HEK293 (cell line): ENCODE results near the gene SLC2A9.

Source experiments
- CTCF ChIA-PET: fragments of 350-600 bp; formaldehyde crosslinking; extraction: SDS; loops from one replicate; lab custom pipeline; 2021; ENCODE audit warnings: antibody characterized with exemption; lab: Yijun Ruan, JAX
- POLR2A ChIA-PET: fragments of 300-600 bp; formaldehyde crosslinking; extraction: SDS; loops from one replicate; lab custom pipeline; 2020; ENCODE audit warnings: antibody characterized with exemption, inconsistent platforms; lab: Yijun Ruan, JAX
- H3K27ac ChIP-seq: fragments of 200-500 bp; sonication (Bioruptor generic); 2 replicates; pipeline ENCODE4 v1.5.1; 2014; ENCODE audit warnings: low read depth, low read length, control low read depth, inconsistent platforms; ENCODE audit errors: extremely low read depth
- H3K36me3 ChIP-seq, 2 experiments: fragments of 200-500 bp in 1 of 2; sonication (Bioruptor generic) in 1 of 2; 1 replicate in 1 of 2; 2 replicates in 1 of 2; pipeline ENCODE4 v1.5.1; 2014 to 2017; ENCODE audit warnings: inconsistent platforms in 2 of 2, low read length in 2 of 2; ENCODE audit not compliant: control insufficient read depth in 2 of 2, insufficient read depth in 1 of 2
- H3K4me1 ChIP-seq: fragments of 200-500 bp; sonication (Bioruptor generic); 2 replicates; pipeline ENCODE4 v1.5.1; 2014; ENCODE audit warnings: mild to moderate bottlenecking, low read length, inconsistent platforms; ENCODE audit not compliant: control insufficient read depth, insufficient read depth
- H3K4me3 ChIP-seq: 2 replicates; pipeline ENCODE4 v1.5.1; 2011; ENCODE audit warnings: low read depth, mild to moderate bottlenecking, control low read depth, low read length, moderate library complexity
- H3K9me3 ChIP-seq: fragments of 200-500 bp; sonication (Bioruptor generic); 2 replicates; pipeline ENCODE4 v1.5.1; 2014; ENCODE audit warnings: low read depth, low read length, inconsistent platforms; ENCODE audit not compliant: control insufficient read depth, insufficient read depth
- ATF2 ChIP-seq: fragments of 450-650 bp; formaldehyde crosslinking; IDR thresholded peaks from 2 replicates; pipeline ENCODE4 v1.5.1; 2016; ENCODE audit warnings: missing biosample characterization, missing genetic modification characterization, low read depth
- FEZF1 ChIP-seq: fragments of 450-650 bp; formaldehyde crosslinking; IDR thresholded peaks from 2 replicates; pipeline ENCODE4 v1.5.1; 2016; ENCODE audit warnings: missing biosample characterization, missing genetic modification characterization
- HOXA7 ChIP-seq: sonication (generic); formaldehyde crosslinking; IDR thresholded peaks from 2 replicates; pipeline ENCODE4 v1.8.1; 2022; ENCODE audit warnings: missing genetic modification reagents, borderline replicate concordance
- KLF10 ChIP-seq: fragments of 450-650 bp; IDR thresholded peaks from 2 replicates; pipeline ENCODE4 v1.5.1; 2018; ENCODE audit warnings: missing biosample characterization, mild to moderate bottlenecking, missing genetic modification characterization
- KLF7 ChIP-seq: fragments of 450-650 bp; formaldehyde crosslinking; IDR thresholded peaks from 2 replicates; pipeline ENCODE4 v1.5.1; 2016; ENCODE audit warnings: missing biosample characterization, missing genetic modification characterization, borderline replicate concordance
- PRDM1 ChIP-seq: fragments of 450-650 bp; formaldehyde crosslinking; IDR thresholded peaks from 2 replicates; pipeline ENCODE4; 2016; ENCODE audit warnings: missing biosample characterization, missing genetic modification characterization
- WT1 ChIP-seq: fragments of 450-650 bp; formaldehyde crosslinking; IDR thresholded peaks from 2 replicates; pipeline ENCODE4 v1.5.1; 2016; ENCODE audit warnings: missing biosample characterization, missing genetic modification characterization
- ZBTB20 ChIP-seq: fragments of 450-650 bp; formaldehyde crosslinking; IDR thresholded peaks from 2 replicates; pipeline ENCODE4 v1.5.1; 2016; ENCODE audit warnings: missing biosample characterization, missing genetic modification characterization
- ZFP3 ChIP-seq: fragments of 450-650 bp; formaldehyde crosslinking; IDR thresholded peaks from 2 replicates; pipeline ENCODE4 v1.5.1; 2016; ENCODE audit warnings: low read depth, missing biosample characterization, missing genetic modification characterization
- ZFP37 ChIP-seq: fragments of 450-650 bp; formaldehyde crosslinking; IDR thresholded peaks from 2 replicates; pipeline ENCODE4 v1.5.1; 2016; ENCODE audit warnings: missing biosample characterization, missing genetic modification characterization
- ZFP69B ChIP-seq: fragments of 450-650 bp; formaldehyde crosslinking; IDR thresholded peaks from 2 replicates; pipeline ENCODE4 v1.5.1; 2016; ENCODE audit warnings: missing biosample characterization, missing genetic modification characterization
- ZIC2 ChIP-seq: fragments of 450-650 bp; formaldehyde crosslinking; IDR thresholded peaks from 2 replicates; pipeline ENCODE4 v1.5.1; 2016; ENCODE audit warnings: missing biosample characterization, missing genetic modification characterization
- ZNF114 ChIP-seq: fragments of 450-650 bp; formaldehyde crosslinking; IDR thresholded peaks from 2 replicates; pipeline ENCODE4 v1.5.0; 2017; ENCODE audit warnings: missing biosample characterization, missing genetic modification characterization
- ZNF146 ChIP-seq: fragments of 450-650 bp; formaldehyde crosslinking; IDR thresholded peaks from 2 replicates; pipeline ENCODE4 v1.5.1; 2016; ENCODE audit warnings: missing biosample characterization, missing genetic modification characterization
- ZNF37A ChIP-seq: fragments of 450-650 bp; IDR thresholded peaks from 2 replicates; pipeline ENCODE4 v1.5.1; 2018; ENCODE audit warnings: missing biosample characterization, missing genetic modification characterization
- ZNF404 ChIP-seq: fragments of 450-650 bp; formaldehyde crosslinking; IDR thresholded peaks from 2 replicates; pipeline ENCODE4 v1.5.1; 2017; ENCODE audit warnings: missing biosample characterization, missing genetic modification characterization
- ZNF449 ChIP-seq: fragments of 450-650 bp; formaldehyde crosslinking; IDR thresholded peaks from 2 replicates; pipeline ENCODE4 v1.5.1; 2017; ENCODE audit warnings: missing biosample characterization, mild to moderate bottlenecking, missing genetic modification characterization, moderate library complexity
- ZNF48 ChIP-seq: fragments of 450-650 bp; formaldehyde crosslinking; IDR thresholded peaks from 2 replicates; pipeline ENCODE4 v1.5.1; 2016; ENCODE audit warnings: missing biosample characterization, missing genetic modification characterization
- ZNF514 ChIP-seq: fragments of 450-650 bp; formaldehyde crosslinking; IDR thresholded peaks from 2 replicates; pipeline ENCODE4 v1.5.1; 2016; ENCODE audit warnings: missing biosample characterization, missing genetic modification characterization
- ZNF521 ChIP-seq: fragments of 450-650 bp; formaldehyde crosslinking; IDR thresholded peaks from 2 replicates; pipeline ENCODE4 v1.5.1; 2017; ENCODE audit warnings: missing biosample characterization, mild to moderate bottlenecking, missing genetic modification characterization
- ZNF530 ChIP-seq: fragments of 450-650 bp; formaldehyde crosslinking; IDR thresholded peaks from 2 replicates; pipeline ENCODE4 v1.5.1; 2016; ENCODE audit warnings: low read depth, missing biosample characterization, missing genetic modification characterization
- ZNF585B ChIP-seq: fragments of 450-650 bp; formaldehyde crosslinking; IDR thresholded peaks from 2 replicates; pipeline ENCODE4 v1.5.1; 2016; ENCODE audit warnings: missing biosample characterization, missing genetic modification characterization
- ZSCAN16 ChIP-seq: fragments of 450-650 bp; formaldehyde crosslinking; IDR thresholded peaks from 2 replicates; pipeline ENCODE4 v1.5.1; 2016; ENCODE audit warnings: missing biosample characterization, missing genetic modification characterization
- ZSCAN23 ChIP-seq: fragments of 450-650 bp; formaldehyde crosslinking; IDR thresholded peaks from 2 replicates; pipeline ENCODE4 v1.5.1; 2016; ENCODE audit warnings: missing biosample characterization, missing genetic modification characterization
- TF ChIP-seq, protein P1 (sequence below): fragments of 450-650 bp; formaldehyde crosslinking; IDR thresholded peaks from 2 replicates; pipeline ENCODE4 v1.5.1; 2017; ENCODE audit warnings: missing biosample characterization, missing genetic modification characterization
- TF ChIP-seq, protein P2 (sequence below): fragments of 450-650 bp; formaldehyde crosslinking; IDR thresholded peaks from 2 replicates; pipeline ENCODE4 v1.5.1; 2016; ENCODE audit warnings: missing biosample characterization, missing genetic modification characterization
- TF ChIP-seq, protein P3 (sequence below): fragments of 450-650 bp; formaldehyde crosslinking; IDR thresholded peaks from 2 replicates; pipeline ENCODE4 v1.5.1; 2016; ENCODE audit warnings: missing biosample characterization, missing genetic modification characterization
- TF ChIP-seq, protein P4 (sequence below): fragments of 450-650 bp; formaldehyde crosslinking; IDR thresholded peaks from 2 replicates; pipeline ENCODE4 v1.5.1; 2016; ENCODE audit warnings: missing biosample characterization, missing genetic modification characterization, borderline replicate concordance

Gene SLC2A9

DNA sequence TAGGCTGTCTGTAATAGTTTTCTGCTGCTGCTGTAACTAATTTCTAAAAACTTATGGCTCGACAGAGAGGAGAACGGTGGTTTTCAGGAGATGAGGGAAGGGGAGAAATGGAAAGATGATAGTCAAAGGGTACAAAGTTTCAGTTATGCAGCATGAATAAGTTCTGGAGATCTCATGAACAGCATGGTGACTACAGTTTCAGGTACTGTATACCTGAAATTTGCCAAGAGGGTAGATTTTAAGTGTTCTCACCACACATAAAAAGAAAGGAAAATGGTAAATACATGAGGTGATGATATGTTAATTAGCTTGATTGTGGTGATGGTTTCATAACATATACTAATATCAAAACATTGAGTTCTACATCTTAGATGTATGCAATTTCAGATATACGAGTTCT is 205.0 kb downstream of the SLC2A9 start (continued):
- TF ChIP-seq, protein P1, sequence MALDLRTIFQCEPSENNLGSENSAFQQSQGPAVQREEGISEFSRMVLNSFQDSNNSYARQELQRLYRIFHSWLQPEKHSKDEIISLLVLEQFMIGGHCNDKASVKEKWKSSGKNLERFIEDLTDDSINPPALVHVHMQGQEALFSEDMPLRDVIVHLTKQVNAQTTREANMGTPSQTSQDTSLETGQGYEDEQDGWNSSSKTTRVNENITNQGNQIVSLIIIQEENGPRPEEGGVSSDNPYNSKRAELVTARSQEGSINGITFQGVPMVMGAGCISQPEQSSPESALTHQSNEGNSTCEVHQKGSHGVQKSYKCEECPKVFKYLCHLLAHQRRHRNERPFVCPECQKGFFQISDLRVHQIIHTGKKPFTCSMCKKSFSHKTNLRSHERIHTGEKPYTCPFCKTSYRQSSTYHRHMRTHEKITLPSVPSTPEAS (tag by site-specific recombination), result no peak
- TF ChIP-seq ZSCAN16 (tag by site-specific recombination) (no peak), ZBTB20 (tag by site-specific recombination) (no peak), ZNF449 (tag by site-specific recombination) (no peak), ZNF530 (tag by site-specific recombination) (no peak), ZNF521 (tag by site-specific recombination) (no peak), ZIC2 (tag by site-specific recombination) (no peak), ATF2 (tag by site-specific recombination) (no peak)
- TF ChIP-seq, protein P2, sequence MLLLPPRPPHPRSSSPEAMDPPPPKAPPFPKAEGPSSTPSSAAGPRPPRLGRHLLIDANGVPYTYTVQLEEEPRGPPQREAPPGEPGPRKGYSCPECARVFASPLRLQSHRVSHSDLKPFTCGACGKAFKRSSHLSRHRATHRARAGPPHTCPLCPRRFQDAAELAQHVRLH (tag by site-specific recombination), result no peak

GRCh38 chr4:9812501-9813340 is 208.6 kb downstream of the SLC2A9 start:
- CTCF ChIA-PET, result interaction anchor here (0.7 kb wide), 1 partner anchor 1632 kb away, joined by 3 read pairs; no protein-coding TSS in a partner anchor

More at GRCh38 chr4:9812501-9813340, 208.6 kb downstream of the SLC2A9 start:
- H3K4me3 ChIP-seq, result no peak overlapping the region
- POLR2A ChIA-PET, result no interaction called here
- no peak overlapping the region for H3K27ac ChIP-seq
- no peak for TF ChIP-seq ZNF514 (tag by site-specific recombination)
- no peak for TF ChIP-seq ZNF48 (tag by site-specific recombination)
- TF ChIP-seq ZFP69B (tag by site-specific recombination), result no peak
- TF ChIP-seq ZFP37 (tag by site-specific recombination), result no peak
- TF ChIP-seq ZFP3, result no peak
- TF ChIP-seq ZNF404 (tag by site-specific recombination), result no peak
- no peak for TF ChIP-seq ZBTB20 (tag by site-specific recombination)
- no peak for TF ChIP-seq ZSCAN23 (tag by site-specific recombination)
- TF ChIP-seq WT1 (tag by site-specific recombination), result no peak
- TF ChIP-seq ZNF146 (tag by site-specific recombination), result no peak
- no peak for TF ChIP-seq ZNF585B (tag by site-specific recombination)
- TF ChIP-seq FEZF1 (tag by site-specific recombination), result no peak
- TF ChIP-seq HOXA7, result no peak
- TF ChIP-seq ZNF37A (tag by site-specific recombination), result no peak
- TF ChIP-seq, protein P3, sequence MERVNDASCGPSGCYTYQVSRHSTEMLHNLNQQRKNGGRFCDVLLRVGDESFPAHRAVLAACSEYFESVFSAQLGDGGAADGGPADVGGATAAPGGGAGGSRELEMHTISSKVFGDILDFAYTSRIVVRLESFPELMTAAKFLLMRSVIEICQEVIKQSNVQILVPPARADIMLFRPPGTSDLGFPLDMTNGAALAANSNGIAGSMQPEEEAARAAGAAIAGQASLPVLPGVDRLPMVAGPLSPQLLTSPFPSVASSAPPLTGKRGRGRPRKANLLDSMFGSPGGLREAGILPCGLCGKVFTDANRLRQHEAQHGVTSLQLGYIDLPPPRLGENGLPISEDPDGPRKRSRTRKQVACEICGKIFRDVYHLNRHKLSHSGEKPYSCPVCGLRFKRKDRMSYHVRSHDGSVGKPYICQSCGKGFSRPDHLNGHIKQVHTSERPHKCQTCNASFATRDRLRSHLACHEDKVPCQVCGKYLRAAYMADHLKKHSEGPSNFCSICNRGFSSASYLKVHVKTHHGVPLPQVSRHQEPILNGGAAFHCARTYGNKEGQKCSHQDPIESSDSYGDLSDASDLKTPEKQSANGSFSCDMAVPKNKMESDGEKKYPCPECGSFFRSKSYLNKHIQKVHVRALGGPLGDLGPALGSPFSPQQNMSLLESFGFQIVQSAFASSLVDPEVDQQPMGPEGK, result no peak
- TF ChIP-seq ZNF114 (tag by site-specific recombination), result no peak
- no peak for TF ChIP-seq KLF7 (tag by site-specific recombination)
- no peak for TF ChIP-seq PRDM1
- TF ChIP-seq KLF10, result no peak
- TF ChIP-seq, protein P4, sequence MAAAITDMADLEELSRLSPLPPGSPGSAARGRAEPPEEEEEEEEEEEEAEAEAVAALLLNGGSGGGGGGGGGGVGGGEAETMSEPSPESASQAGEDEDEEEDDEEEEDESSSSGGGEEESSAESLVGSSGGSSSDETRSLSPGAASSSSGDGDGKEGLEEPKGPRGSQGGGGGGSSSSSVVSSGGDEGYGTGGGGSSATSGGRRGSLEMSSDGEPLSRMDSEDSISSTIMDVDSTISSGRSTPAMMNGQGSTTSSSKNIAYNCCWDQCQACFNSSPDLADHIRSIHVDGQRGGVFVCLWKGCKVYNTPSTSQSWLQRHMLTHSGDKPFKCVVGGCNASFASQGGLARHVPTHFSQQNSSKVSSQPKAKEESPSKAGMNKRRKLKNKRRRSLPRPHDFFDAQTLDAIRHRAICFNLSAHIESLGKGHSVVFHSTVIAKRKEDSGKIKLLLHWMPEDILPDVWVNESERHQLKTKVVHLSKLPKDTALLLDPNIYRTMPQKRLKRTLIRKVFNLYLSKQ (tag by site-specific recombination), result no peak
- H3K9me3 ChIP-seq, result no peaks in the 10 kb centered on the region
- no peaks in the 10 kb centered on the region for H3K36me3 ChIP-seq
- no peaks in the 10 kb centered on the region for H3K4me1 ChIP-seq
